Colonic mucosa (tissue), 4 donors: ENCODE results near the gene RIMS1. TPM values are rescaled to one million over a fixed set of nuclear protein-coding genes. Genes with fewer than 3 reads are reported as not detected.

Experiments used
- DNase-seq: peaks from one replicate; pipeline ENCODE4 v3.0.0-alpha.2; 2020
- H3K27ac ChIP-seq: fragments of 200-600 bp; one replicate; pipeline ENCODE4 v1.8.0; 2021
- H3K27me3 ChIP-seq: fragments of 200-600 bp; one replicate; pipeline ENCODE4 v1.8.0; 2021
- H3K36me3 ChIP-seq: fragments of 200-600 bp; one replicate; pipeline ENCODE4 v1.8.0; 2021
- H3K4me1 ChIP-seq: fragments of 200-600 bp; one replicate; pipeline ENCODE4 v1.8.0; 2021; ENCODE audit warnings: mild to moderate bottlenecking
- H3K4me3 ChIP-seq: fragments of 200-600 bp; one replicate; pipeline ENCODE4 v1.8.0; 2021
- H3K9ac ChIP-seq, 2 donors: one replicate each; pipeline ENCODE4 v1.7.0; 2013; ENCODE audit warnings: control low read depth in 2 of 2, low read depth in 2 of 2, low read length in 2 of 2
- H3K9me3 ChIP-seq: fragments of 200-600 bp; one replicate; pipeline ENCODE4 v1.8.0; 2021
- intact Hi-C: fragments of 100-400 bp; cut with DNase I; formaldehyde crosslinking; loops from one replicate; pipeline ENCODE4 v1.14.1; 2022
- total RNA-seq, 2 donors: library from RNA; stranded (reverse); fragmentation: NEBNext Ultra II Directional in 1 of 2; extraction: Animal tissue kit (Norgen Biotek cat#: 25700) in 1 of 2; gene quantifications; one replicate each; pipeline ENCODE4 v1.2.1, GENCODE V29; 2021
- TF ChIP-seq, protein P1 (sequence below): fragments of 200-600 bp; IDR thresholded peaks from one replicate; pipeline ENCODE4 v1.8.0; 2022; ENCODE audit warnings: antibody characterized with exemption, mild to moderate bottlenecking
- donor health status: healthy.
- donor health status: DM: no; HTN: no; CAD: no.
- donor health status: DM: no; HTN: no; CAD: no.

RIMS1 gene
- total RNA-seq, 2 donors from 2014 or later: 0.17 to 0.56 TPM

DNA sequence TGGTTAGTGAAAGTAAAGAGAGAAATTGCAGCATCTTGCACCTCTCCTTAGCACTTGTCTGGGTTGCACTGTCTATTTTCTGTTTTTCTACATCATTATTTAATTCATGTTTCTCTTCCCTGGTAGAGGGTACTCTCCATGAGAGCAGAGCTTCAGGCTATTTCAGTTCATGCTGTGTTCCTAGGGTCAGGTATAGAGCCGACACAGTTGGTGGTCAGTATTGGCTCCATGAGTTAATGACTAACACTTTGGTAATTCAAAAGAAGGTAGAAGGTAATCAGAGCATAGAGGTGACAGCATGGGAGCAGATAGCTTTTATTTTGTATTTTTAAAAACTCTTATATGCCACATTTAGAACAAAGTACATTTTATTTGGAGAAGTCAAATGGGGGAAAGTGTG is 42.7 kb downstream of the RIMS1 start:
- H3K4me3 ChIP-seq: no peak overlapping the region
- TF ChIP-seq, protein P1, sequence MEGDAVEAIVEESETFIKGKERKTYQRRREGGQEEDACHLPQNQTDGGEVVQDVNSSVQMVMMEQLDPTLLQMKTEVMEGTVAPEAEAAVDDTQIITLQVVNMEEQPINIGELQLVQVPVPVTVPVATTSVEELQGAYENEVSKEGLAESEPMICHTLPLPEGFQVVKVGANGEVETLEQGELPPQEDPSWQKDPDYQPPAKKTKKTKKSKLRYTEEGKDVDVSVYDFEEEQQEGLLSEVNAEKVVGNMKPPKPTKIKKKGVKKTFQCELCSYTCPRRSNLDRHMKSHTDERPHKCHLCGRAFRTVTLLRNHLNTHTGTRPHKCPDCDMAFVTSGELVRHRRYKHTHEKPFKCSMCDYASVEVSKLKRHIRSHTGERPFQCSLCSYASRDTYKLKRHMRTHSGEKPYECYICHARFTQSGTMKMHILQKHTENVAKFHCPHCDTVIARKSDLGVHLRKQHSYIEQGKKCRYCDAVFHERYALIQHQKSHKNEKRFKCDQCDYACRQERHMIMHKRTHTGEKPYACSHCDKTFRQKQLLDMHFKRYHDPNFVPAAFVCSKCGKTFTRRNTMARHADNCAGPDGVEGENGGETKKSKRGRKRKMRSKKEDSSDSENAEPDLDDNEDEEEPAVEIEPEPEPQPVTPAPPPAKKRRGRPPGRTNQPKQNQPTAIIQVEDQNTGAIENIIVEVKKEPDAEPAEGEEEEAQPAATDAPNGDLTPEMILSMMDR: no peak
- no peaks in the 10 kb centered on the region for H3K36me3 ChIP-seq
- no peaks in the 10 kb centered on the region for H3K27me3 ChIP-seq
- intact Hi-C loops: no loop called here
- H3K27ac ChIP-seq: no peak overlapping the region
- H3K9ac ChIP-seq: no peak overlapping the region
- H3K9me3 ChIP-seq: no peaks in the 10 kb centered on the region
- no peak for DNase-seq
- H3K4me1 ChIP-seq: no peaks in the 10 kb centered on the region

DNA sequence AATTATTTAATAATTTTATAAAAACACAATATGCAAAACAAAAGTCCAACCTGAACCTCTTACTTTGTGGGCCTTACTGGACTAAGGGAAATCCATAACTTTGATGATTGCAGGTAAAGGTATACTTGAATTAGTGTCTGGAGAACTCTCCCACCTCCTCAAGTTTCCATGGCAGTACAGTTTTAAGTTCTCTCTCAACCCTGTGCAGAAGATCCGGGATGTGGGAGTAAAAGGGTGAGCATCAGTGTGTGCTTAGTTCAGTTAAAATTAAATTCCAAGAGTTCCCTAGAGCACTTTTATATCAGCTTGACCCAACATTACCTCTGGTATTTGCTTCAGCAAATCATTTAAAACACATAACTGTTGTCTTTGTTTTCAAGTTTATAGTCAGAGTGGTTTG is 47.5 kb downstream of the RIMS1 start:
- Histone ChIP-seq H3K36me3 (no peaks in the 10 kb centered on the region), H3K27me3 (no peaks in the 10 kb centered on the region), H3K9ac (no peak overlapping the region), H3K4me1 (no peaks in the 10 kb centered on the region), H3K4me3 (no peak overlapping the region), H3K9me3 (no peaks in the 10 kb centered on the region), H3K27ac (no peak overlapping the region)
- intact Hi-C loops: no loop called here
- DNase-seq: no peak
- TF ChIP-seq, protein P1: no peak

DNA sequence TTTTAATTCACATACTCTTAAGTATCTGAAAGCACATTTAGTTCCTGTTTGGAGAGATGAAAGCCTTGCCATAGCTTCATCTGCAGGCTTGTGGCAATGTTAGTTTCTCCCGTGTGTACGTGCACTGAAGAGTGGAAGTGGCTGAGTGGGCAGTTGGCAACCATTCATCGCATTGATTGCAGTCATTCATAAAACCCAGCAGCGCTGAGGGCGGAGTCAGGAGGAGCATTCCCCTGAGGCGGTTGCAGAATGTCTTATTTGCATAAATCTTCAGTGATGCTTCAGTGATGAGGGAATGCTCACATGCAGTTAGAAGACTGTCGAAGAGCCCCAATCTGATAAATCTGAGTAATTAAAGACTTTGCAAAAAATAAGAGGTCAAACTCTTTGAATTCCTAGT is 79.1 kb downstream of the RIMS1 start:
- Histone ChIP-seq H3K9ac (no peak overlapping the region), H3K9me3 (no peaks in the 10 kb centered on the region), H3K27me3 (no peaks in the 10 kb centered on the region), H3K27ac (no peak overlapping the region), H3K36me3 (no peaks in the 10 kb centered on the region), H3K4me3 (no peak overlapping the region), H3K4me1 (no peaks in the 10 kb centered on the region)
- no peak for DNase-seq
- intact Hi-C loops: no loop called here
- TF ChIP-seq, protein P1: no peak

DNA sequence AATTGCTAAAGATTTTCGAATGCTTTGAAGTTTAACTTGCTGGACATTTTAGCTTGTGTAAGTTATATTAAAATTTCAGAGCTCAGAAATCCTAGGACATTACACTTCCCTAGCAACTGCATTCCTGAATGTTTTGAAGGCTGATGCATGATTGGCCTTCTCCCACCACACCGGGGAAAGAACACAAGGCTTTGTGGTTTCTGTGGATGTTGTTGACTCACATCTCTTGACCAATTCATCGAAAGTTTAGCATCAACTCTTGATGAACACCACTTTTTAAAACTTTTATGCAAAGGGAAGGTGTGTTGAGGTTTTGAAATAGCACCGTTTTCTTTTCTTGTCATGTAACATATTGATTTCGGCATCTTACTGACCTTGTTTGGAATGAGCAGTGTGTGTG is 81.1 kb downstream of the RIMS1 start:
- Histone ChIP-seq H3K9ac (no peak overlapping the region), H3K27ac (no peak overlapping the region), H3K4me3 (no peak overlapping the region), H3K36me3 (no peaks in the 10 kb centered on the region), H3K4me1 (no peaks in the 10 kb centered on the region), H3K9me3 (no peaks in the 10 kb centered on the region), H3K27me3 (no peaks in the 10 kb centered on the region)
- TF ChIP-seq, protein P1: no peak
- no peak for DNase-seq
- intact Hi-C loops: no loop called here

DNA sequence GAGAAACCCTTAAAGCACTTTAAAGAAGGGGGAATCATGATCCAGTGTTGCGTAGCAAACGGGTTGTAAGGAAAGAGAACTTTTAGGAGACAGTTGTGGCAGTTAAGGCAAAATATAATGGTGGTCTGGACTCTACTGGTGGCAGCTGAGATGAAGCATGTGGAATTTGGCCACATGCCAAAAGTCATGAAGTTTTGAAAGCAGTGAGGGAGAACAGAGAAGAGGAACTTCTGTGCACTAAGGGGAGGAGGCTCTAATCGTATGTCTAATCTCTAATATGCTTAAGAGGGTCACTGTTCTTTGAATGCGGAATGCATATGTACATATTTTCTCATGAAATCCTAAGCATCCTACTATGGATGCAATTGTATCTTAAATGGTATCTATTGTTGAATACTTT is 91.5 kb downstream of the RIMS1 start:
- DNase-seq: no peak
- Histone ChIP-seq H3K36me3 (no peaks in the 10 kb centered on the region), H3K27me3 (no peaks in the 10 kb centered on the region), H3K4me1 (no peaks in the 10 kb centered on the region), H3K27ac (no peak overlapping the region), H3K9me3 (no peaks in the 10 kb centered on the region), H3K4me3 (no peak overlapping the region), H3K9ac (no peak overlapping the region)
- intact Hi-C loops: no loop called here
- TF ChIP-seq, protein P1: no peak

DNA sequence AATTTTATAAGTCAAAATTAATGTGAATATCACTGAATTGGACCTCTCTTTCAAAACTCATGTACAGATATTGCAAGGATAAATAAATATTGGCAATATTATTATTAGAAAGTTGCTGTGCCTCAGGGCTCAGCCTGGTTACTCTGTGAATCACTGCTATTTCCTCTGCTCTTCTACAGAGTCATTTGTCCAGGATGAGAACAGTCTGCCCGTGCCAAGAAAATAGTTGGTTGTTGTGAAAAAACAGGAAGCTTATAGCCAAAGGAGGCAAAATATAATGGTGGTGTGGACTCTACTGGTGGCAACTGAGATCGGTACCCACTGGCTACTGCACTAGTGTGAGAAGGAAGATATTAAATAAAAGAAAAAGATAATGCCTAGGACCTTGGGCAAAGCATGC is 93.6 kb downstream of the RIMS1 start:
- no peak overlapping the region for H3K4me3 ChIP-seq
- intact Hi-C loops: no loop called here
- DNase-seq: no peak
- H3K4me1 ChIP-seq: no peaks in the 10 kb centered on the region
- no peaks in the 10 kb centered on the region for H3K27me3 ChIP-seq
- no peaks in the 10 kb centered on the region for H3K9me3 ChIP-seq
- no peaks in the 10 kb centered on the region for H3K36me3 ChIP-seq
- TF ChIP-seq, protein P1: no peak
- no peak overlapping the region for H3K27ac ChIP-seq
- no peak overlapping the region for H3K9ac ChIP-seq
